ENCODE data around the gene ANO9. TPM values are rescaled to one million over a fixed set of nuclear protein-coding genes. Genes with fewer than 3 reads are reported as not detected.
"Not testable (repeated sequence)": the region's sequence is repeated elsewhere in the genome, so short reads cannot be mapped to it uniquely, and the experiment has no call there.

The ANO9 gene
- total RNA-seq, 2 donors from 2014 or later, result 0.11 to 0.75 TPM

- H3K27me3 ChIP-seq, result no peaks in the 10 kb centered on the region
- no peaks in the 10 kb centered on the region for H3K36me3 ChIP-seq
- TF ChIP-seq CTCF (IDR thresholded peaks at IDR 0.05), result no peak
- H3K9me3 ChIP-seq, result peaks cover 0 to 6% of the 10 kb centered on the region in 2 donors
- DNase-seq (ENCODE audit: low spot score), result no peak
- no peak overlapping the region for H3K27ac ChIP-seq
- H3K4me3 ChIP-seq, result no peak overlapping the region
- H3K4me1 ChIP-seq, result peaks cover 0 to 4% of the 10 kb centered on the region in 2 donors
Observed at GRCh38 chr11:391117-392017, 50.4 kb downstream of the ANO9 start.

- Histone ChIP-seq H3K36me3 (no peaks in the 10 kb centered on the region), H3K4me3 (no peak overlapping the region), H3K9me3 (peaks cover 0 to 11% of the 10 kb centered on the region in 2 donors), H3K27ac (no peak overlapping the region), H3K27me3 (no peaks in the 10 kb centered on the region), H3K4me1 (no peaks in the 10 kb centered on the region)
- no peak for DNase-seq (ENCODE audit: low spot score)
- no peak for TF ChIP-seq CTCF (IDR thresholded peaks at IDR 0.05)
Observed at GRCh38 chr11:390175-390574, 51.6 kb downstream of the ANO9 start.

- H3K36me3 ChIP-seq; H3K4me3 ChIP-seq; H3K27me3 ChIP-seq; DNase-seq (ENCODE audit: low spot score); H3K4me1 ChIP-seq; H3K27ac ChIP-seq: not testable (repeated sequence)
- peaks cover 0 to 11% of the 10 kb centered on the region in 2 donors for H3K9me3 ChIP-seq
Observed at GRCh38 chr11:389369-389768, 52.4 kb downstream of the ANO9 start.

- Histone ChIP-seq H3K4me1 (no peaks in the 10 kb centered on the region), H3K4me3 (no peak overlapping the region), H3K27me3 (no peaks in the 10 kb centered on the region), H3K36me3 (no peaks in the 10 kb centered on the region), H3K27ac (no peak overlapping the region), H3K9me3 (peaks cover 0 to 11% of the 10 kb centered on the region in 2 donors)
- no peak for TF ChIP-seq CTCF (IDR thresholded peaks at IDR 0.05)
- no peak for DNase-seq (ENCODE audit: low spot score)
Observed at GRCh38 chr11:387193-387793, 54.5 kb downstream of the ANO9 start.

- no peaks in the 10 kb centered on the region for H3K4me1 ChIP-seq
- no peak overlapping the region for H3K27ac ChIP-seq
- no peak for DNase-seq (ENCODE audit: low spot score)
- no peak overlapping the region for H3K4me3 ChIP-seq
- peaks cover 0 to 11% of the 10 kb centered on the region in 2 donors for H3K9me3 ChIP-seq
- no peak for TF ChIP-seq CTCF (IDR thresholded peaks at IDR 0.05)
- no peaks in the 10 kb centered on the region for H3K27me3 ChIP-seq
- H3K36me3 ChIP-seq, result no peaks in the 10 kb centered on the region
Observed at GRCh38 chr11:386483-386882, 55.3 kb downstream of the ANO9 start.

GRCh38 chr11:385594-386351 lies 56.0 kb downstream of the ANO9 start:
- Histone ChIP-seq H3K4me3 (no peak overlapping the region), H3K9me3 (peaks cover 0 to 11% of the 10 kb centered on the region in 2 donors), H3K27me3 (no peaks in the 10 kb centered on the region), H3K27ac (no peak overlapping the region), H3K36me3 (no peaks in the 10 kb centered on the region), H3K4me1 (no peaks in the 10 kb centered on the region)
- DNase-seq (ENCODE audit: low spot score), result no peak
- no peak for TF ChIP-seq CTCF (IDR thresholded peaks at IDR 0.05)

Data from right atrium auricular region (tissue), 2 donors.